Stimulated activated CD4-positive, alpha-beta T cell treated with anti-CD3 and anti-CD28 coated beads, TNF-alpha, amount 100 ng/mL, for 24 hours (primary cell): ENCODE measurements around the gene DNM3.
"Not testable (repeated sequence)": the region's sequence is repeated elsewhere in the genome, so short reads cannot be mapped to it uniquely, and the experiment has no call there.

Experiments
- DNase-seq, 3 experiments: peaks; one replicate each; pipeline ENCODE4 v3.0.0-alpha.2; 2020; ENCODE audit warnings: low read depth in 3 of 3

DNM3 gene

DNA sequence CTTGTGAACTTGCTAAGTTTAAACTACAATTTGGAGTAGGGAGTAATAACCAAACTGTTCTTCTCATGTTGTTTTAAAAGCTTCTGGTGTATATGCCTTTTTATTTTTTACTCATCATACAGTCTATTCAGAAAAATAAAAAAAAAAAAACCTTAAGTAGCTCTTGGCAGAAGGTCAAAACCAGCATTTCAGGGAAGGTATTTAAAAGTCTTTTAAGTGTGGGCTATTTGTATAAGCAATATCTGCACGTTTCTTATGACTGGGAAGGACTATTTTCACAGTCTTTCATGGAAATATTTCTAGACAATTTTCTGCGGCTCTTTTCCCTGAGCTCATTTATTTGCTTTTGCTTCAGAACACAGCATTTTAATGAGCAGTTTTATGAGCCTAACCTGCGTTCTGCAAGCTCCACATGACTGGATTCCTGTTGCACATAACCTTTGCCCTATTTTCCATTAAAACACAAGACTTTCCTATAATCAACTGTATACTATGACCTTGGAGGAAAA lies 518.2 kb downstream of the DNM3 start:
- DNase-seq = no peak

DNA sequence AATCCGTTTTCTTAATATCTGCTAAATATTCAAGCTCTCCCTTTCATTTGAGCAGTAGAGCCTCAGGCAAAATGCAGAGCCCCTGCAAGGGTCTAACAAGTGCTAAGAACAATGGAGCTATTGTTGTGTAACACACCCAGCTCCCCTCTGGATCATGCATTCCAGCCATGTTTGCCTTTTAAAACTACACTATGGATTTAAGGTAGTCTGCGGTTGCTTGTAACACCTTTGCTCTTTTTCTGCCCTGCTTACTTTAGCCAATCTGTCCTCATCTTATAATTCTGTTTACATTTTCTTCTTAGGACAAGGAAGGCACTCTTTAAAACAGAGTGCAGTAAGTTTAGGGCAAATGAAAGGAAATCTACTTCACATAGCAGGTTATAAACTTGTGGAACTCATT lies 519.2 kb downstream of the DNM3 start:
- DNase-seq = no peak

DNA sequence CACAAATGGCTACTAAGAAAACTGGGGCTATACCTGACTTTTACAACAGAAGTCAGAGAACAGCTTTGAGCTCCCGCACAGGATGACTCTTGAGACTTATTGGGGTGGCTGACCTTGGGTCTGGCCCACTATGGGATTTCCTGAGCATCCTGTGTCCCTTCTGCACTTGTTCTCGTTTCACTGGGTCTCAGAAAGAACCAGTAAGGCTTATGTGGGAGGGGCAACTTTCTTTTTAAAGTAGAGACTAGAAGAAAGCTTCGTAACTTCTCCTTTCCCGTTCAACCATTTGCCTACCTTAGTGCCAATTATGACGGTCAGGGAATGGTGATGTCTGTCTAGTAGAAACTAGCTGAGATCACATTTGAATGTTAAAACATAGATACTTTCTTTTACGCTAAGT lies 519.7 kb downstream of the DNM3 start:
- DNase-seq = no peak

DNA sequence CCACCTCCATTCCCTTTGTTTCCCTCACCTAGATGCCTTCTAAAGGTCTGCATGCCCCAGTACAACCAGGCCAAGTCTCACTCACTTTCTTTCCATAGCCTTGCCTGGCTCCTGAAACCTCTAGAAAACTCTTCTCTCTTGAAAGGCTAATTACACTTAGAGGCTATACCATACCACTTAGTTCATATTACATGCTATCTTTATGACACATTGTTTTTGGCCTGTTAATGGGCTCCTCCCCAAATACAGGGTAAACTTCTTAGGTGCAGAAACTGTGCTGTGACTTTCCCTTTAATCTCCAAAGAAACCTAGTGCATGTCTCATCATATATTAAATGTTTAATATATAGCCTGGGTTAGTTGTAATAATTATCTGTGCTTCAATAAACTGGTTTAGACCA lies 522.6 kb downstream of the DNM3 start:
- DNase-seq = no peak

DNA sequence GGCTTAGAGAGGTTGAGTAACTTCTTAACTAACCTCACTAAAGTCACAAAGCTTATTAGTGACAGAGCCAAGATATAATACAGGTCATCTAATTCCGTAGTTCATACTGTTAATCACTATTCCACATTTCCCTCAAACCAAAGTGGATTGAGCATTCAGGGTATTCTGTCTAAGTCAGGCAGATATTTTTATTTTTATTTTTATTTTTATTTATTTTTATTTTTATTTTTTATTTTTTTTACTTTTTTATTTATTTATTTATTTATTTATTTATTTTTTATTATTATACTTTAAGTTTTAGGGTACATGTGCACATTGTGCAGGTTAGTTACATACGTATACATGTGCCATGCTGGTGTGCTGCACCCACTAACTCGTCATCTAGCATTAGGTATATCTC lies 530.3 kb downstream of the DNM3 start:
- DNase-seq = not testable (repeated sequence)

DNA sequence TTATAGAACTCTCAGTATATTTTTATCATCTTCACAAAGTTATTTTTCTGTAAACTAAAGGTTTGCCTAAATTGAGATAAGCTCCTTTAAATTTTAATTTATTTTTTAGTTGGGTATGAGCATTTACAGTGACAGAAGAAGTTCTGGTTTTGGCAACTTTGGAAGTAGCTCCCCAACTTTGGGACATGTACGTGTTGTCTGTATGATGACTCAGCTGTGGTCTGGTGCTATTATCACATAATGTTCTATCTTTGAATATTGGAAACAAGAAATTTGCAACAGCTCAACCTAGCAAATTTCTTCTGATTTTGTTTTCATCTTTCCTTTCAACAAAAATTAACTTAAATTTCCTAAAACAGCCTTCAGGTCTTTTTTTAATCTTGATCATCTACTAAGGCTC lies 532.6 kb downstream of the DNM3 start:
- no peak for DNase-seq

DNA sequence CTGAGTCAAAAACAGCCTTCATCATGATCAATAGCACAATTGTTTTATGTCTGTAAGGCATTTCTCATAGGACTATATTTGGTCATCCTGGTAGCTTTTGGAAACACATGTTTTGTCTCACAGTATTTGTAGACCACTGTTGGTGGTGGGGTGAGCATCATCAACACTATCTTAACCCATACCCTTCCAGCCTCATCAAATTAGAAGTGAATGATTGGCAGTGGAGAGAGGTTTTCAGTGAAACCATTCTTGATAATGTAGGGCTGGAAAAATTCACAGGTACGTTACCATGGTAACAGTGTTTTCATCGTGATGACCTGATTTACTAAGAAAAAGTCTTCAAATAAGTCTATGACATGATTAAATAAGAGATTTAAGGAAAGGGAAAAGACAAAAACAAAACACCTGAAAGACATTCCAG lies 533.9 kb downstream of the DNM3 start:
- DNase-seq = no peak

DNA sequence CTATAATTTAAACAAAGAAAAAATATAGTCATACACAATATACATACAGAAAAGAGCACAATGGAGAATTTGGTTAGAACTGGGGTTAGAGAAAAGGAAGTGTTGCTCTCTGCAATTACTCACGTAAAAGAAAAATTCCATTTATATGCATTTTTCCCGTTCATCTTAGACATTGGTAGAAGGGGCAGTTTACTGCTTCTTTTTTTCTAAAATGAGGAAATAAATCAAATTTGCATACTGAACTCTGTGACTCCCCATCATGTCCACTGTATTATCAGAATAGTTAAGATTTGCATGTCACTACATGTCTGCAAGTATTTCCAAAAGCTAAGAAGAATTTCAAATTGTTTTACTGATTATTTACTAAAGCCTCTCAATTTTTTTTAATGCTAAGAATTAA lies 535.1 kb downstream of the DNM3 start:
- no peak for DNase-seq

DNA sequence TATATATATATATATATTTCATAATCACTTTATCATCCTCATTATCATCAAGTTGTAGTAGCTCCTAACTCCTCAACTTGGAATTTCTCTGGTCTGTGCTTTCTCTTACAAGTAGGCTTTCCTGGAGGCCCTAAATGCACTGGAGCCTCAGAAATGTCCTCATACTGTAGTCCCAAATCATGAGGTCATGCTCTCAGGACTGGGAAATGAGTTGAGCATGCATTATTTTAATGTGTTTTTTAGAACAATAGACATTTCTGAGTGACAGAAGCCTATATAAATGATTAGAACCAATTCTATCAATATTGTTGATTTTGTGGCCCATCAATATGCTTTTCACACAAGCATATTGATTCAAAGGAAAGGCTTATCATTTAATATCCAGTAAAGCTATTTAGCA lies 536.3 kb downstream of the DNM3 start:
- no peak for DNase-seq

DNA sequence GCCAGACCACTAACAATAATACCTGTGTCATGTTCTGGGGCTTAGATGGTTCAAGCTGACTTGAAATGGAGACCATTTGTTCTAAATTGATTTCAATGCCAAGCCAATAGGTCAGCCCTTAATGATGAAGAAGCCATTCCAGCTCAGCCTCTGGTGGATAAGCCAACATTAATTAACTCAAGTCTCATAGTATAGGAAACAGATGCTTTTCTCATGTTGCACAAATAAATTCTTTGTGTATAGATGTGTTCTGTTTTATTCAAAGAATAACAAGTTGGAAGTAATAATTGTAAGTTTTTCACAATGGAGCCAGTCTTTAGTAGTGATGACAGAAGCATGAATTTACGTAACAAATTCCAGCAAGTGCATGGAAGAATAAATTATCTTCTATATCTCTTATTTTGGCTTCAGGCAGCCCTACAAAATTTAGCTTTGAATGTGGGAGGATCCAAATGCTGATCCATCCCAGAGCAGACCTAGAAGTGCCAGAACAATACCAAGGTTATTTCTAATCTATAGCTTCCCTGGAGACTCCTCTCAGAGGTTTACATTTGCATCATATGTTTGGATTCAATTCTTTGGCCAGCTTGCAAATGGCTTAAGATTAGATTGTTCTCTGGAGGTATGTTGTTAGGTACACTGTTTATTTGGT lies 536.9 kb downstream of the DNM3 start:
- no peak for DNase-seq

DNA sequence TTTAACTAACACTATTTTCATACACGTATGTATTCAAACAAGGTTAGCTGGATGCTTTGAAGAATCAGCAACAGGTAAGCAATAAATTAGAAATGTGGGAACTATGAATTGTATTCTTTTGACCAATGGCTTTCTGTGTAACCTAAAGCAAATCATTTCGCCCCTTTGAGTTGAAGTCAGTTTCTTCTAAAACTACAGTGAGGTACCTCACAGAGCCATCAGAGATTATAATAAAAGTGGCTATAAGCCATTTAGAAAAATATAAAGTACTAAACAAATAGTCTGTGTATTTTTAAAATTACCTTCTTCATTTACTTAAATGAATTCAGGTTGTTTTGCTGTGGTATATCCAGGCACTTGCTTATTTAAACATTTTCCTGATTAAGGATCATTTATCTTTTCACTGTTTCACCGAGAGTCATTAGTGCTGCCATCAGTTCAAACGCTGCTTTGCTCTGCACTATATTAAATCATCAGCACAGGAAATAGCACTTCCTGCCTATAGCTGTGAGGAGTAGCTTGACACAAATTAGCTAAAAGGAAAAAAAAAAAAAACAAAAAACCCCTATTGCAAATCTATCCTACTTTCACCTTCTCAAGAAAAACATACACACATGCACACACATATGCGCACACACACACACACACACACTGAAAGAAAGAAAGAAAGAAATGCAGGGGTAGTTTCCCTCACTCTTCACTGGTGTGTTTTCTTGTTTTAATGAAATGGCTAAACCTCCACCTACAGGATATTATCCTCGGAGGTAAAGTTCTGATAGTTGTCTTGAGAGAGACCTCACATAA lies 539.3 kb downstream of the DNM3 start:
- peak in 1 of 3 experiments; percentile 10 for DNase-seq

DNA sequence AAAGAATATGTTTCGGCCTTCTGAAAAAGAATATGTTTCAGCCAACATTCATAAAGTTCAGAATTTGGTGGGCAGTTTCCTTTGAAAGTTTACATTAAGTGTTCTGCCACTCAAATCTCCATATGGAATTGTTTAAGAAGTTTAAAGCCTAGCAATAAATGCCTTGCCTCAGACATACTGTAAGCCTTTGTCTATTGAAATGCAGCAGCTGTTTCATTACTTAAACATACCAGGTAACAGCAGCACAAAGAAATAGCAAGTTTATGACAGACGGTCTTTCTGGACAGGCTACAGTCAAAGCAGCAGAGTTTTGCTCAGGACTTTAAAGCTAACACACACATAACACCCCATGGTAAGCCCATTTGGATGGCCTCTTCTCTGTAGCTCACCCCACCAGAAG lies 540.6 kb downstream of the DNM3 start:
- no peak for DNase-seq

DNA sequence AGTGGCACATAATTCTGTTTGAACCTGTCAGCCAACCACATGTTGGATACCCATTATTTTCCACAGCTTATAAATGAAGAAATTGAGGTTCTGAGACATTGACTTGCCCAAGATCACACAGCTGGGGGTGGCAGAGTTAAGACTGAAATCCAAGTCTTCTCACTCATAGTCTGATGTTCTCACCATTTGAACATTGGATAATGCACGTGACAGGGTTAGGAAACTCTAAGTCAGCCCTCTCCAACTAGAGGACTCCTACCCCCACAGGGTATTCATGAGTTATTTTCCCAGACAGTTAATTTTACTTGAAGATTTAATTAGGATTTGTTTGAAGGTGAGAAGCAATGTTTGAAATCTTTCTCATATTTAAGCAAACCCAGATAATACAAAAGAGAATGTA lies 541.1 kb downstream of the DNM3 start:
- no peak for DNase-seq

DNA sequence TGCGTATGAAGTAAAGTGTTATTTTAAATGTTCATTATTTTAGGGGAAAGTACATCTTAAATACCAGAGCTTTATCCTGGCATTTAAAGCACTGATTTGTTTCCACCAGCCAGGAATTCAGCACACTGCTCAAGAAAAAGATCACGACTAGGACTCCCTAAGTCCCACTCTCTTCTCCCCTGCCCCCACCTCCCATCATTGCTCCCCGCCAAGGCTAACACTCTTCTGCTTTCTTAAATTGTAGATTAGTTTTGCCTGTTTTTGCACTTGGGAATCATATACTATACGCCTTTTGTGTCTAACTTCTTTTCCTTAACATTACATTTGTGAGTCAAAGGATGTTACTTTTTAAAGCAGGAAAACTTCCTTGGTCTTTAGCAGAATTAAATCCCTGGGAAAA lies 541.7 kb downstream of the DNM3 start:
- DNase-seq = no peak

DNA sequence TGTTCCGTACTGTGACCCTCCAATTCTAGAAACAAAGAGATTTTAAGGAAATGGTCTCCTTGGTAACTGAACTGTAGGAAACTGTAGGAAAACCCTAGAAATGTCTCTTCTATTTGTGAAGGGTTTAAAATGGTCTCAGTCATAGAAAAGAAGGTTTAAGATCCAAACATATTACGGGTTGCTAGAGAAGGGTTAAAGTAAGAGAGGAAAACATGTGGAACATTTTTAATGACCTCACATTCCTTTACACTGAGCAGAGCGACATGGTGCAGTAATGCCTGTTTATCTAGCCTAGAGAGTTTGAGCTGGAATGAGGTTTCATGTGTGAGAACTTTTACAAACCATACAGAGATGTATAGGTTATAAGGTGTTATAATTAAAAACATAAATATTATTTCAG lies 542.2 kb downstream of the DNM3 start:
- DNase-seq = no peak

DNA sequence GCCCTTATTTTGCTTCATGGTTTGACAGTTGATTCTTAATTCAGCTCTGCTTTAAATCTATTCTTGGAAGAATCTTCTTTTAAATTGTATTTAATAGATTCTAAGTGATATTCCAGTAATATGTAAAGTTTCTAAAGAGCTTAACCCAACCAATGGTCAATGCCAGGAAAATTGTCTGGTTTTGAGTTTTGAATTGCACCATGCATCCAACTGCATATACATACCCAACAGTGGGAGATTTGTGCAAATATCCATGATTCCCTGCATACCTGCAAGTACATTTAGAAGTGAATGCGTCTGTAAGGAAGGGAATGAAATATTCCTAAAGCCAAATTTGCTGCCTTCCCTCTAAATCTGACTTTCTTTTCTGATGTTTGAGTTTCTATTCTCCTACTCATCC lies 543.4 kb downstream of the DNM3 start:
- no peak for DNase-seq

DNA sequence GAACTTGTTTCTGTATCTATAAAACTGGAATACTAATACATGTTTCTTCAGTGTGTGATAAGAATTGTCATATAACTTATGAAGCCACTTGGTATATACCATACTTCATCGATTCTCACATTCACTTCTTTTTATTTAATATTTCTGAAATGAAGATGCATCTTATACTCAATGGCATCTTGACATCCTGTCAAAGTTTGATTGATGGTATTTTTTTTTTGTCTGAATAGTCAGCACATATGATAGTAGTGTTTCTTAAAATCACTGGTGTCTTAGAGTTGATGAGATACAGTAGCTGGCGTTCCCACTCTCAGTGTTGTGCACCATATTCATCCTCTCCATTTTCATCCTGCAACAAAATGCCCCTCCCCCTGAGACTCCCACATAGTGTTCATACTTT lies 544.7 kb downstream of the DNM3 start:
- DNase-seq = no peak

DNA sequence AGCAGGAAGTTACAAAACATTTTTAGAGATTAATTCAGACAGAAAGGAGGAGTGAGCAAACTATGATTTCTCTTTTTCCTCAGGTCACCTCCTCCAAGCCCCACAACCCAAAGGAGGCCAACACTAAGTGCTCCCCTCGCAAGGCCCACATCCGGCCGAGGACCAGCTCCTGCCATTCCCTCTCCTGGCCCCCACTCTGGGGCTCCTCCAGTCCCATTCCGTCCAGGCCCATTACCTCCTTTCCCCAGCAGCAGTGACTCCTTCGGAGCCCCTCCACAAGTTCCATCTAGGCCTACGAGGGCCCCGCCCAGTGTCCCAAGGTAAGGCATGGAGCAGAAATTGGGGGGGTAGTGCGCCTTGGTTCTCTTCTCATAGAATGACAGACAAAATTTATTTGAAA lies 547.2 kb downstream of the DNM3 start:
- no peak for DNase-seq

DNA sequence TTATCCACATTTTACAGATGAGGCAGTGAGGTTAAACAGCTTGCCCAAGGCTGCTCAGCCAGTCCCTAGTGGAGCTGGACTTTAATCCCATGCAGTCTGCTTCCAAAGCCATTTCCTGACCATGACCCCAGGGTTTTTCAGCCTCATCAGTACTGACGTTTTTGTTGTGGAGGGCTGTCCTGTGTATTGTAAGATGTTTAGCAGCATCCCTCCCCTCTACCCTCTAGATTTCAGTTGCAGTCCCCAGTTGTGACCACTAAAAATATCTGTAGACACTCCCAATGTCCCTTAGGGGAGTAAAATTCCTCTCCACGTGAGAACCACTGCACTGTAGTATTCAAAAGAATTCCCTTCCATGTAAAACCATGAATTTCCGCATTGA lies 549.0 kb downstream of the DNM3 start:
- DNase-seq = no peak

DNA sequence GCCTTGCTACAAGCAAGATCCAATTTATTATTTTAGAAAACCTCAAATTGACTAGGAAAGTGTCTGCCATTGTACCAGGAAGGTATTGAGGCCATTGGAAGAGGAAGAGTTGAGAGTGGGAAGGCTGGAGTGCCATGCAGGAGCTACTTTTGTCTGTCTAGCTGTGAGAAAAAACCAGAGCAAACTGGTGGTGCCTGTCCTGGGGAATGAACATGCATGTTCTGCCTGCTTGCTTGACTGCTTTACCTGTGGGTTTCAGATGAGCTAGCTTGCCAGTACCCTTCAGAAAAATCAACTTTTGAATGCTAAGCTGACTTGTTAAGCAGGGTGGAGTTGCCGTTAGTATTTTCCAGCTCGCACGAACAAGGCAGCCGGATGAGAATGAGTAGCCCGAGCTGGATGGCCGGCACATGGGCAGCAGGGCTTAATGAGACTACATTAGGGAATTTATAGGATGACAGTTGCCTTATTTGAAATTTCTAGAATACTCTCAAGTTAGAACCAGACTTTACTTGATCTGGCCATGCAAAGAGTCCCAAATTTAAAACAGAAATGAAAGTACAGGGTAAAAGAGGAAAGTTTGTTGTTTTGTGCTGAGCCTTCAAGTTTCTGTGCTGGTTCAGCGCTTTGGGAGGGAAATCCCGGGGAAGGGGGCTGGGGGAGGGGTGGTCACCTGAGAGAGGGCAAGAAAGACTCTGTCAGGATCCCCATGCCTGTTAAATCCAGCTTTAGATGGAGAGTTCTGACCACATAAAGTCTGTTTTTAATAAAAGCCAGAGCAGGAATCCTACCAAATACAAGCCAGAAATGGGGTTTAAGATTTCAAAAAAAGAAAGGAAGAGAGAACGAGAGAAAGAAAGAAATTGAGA lies 549.6 kb downstream of the DNM3 start:
- DNase-seq = no peak

DNA sequence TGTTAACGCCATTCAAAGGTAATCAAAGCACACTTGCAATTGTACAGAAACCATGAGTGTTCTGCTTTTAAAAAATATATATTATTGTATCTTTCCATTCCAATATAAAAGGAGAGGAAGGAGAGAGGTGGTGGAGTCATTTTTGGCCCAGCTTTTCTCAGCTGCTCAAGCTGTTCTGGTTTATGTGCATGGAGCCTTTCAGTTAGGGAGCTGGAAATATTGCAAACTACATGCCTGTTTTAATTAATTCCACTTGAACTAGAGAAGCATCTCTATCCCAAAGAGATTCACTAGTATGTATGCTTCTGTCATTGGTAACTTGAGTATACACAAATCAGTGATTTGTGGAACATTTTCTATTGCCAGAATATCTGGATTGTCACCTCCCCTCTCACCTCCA lies 550.7 kb downstream of the DNM3 start:
- no peak for DNase-seq

DNA sequence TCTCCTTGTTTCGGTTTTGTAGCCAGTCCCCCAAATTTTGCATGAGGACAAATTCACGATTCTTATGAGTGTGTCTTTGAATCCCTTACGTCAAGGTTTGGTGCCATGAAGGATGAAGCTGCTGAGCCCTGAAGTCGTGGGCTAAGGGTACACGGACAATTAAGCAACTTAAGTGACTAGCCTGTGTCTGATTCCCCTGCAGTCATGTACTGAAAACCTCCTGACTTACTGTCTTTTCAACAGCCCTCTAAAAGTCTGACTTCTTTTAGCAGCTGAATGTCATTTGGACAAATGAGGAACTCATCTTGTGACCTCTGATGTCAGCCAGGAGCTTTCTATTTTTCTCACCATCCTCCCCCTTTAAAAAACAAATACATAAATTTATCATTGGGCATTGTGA lies 552.1 kb downstream of the DNM3 start:
- no peak for DNase-seq
